A549 treated with Hydrocortisone at 1 μM for 4 hours (cell line): ENCODE results near the gene MAMLD1. TPM values are rescaled to one million over a fixed set of nuclear protein-coding genes. Genes with fewer than 3 reads are reported as not detected.

Source experiments
- total RNA-seq: library from RNA; stranded (reverse); fragments of 200-300 nt; extraction: Qiagen RNA extraction; gene quantifications from 5 replicates; pipeline ENCODE4 v1.2.3, GENCODE V29; 2022

Gene MAMLD1
- total RNA-seq, result 5.9 to 7.0 TPM (median 6.4 TPM) in 5 replicates

GRCh38 chrX:150362599-150363481 is at the start of gene MAMLD1:
Gene MAMLD1, plus strand, starts transcription at chrX:150363317. Its CDS starts 82,200 bp downstream, at chrX:150445517.

Other genes with a start within 250 kb of the MAMLD1 start
- gene MTM1, start 205.3 kb downstream of the MAMLD1 start, total RNA-seq, result 5.0 to 10.7 TPM (median 7.0 TPM) in 5 replicates